ENCODE data around the gene TBC1D2B.

GRCh38 chr15:78012643-78013077 lies 64.9 kb downstream of the TBC1D2B start:
- TF ChIP-seq POLR2A (IDR thresholded peaks at IDR 0.05) (no peak), CTCF (IDR thresholded peaks at IDR 0.05) (no peak)

Measured in heart left ventricle (tissue), 13 donors.